Measurements from ENCODE around the gene ARGLU1.

DNA sequence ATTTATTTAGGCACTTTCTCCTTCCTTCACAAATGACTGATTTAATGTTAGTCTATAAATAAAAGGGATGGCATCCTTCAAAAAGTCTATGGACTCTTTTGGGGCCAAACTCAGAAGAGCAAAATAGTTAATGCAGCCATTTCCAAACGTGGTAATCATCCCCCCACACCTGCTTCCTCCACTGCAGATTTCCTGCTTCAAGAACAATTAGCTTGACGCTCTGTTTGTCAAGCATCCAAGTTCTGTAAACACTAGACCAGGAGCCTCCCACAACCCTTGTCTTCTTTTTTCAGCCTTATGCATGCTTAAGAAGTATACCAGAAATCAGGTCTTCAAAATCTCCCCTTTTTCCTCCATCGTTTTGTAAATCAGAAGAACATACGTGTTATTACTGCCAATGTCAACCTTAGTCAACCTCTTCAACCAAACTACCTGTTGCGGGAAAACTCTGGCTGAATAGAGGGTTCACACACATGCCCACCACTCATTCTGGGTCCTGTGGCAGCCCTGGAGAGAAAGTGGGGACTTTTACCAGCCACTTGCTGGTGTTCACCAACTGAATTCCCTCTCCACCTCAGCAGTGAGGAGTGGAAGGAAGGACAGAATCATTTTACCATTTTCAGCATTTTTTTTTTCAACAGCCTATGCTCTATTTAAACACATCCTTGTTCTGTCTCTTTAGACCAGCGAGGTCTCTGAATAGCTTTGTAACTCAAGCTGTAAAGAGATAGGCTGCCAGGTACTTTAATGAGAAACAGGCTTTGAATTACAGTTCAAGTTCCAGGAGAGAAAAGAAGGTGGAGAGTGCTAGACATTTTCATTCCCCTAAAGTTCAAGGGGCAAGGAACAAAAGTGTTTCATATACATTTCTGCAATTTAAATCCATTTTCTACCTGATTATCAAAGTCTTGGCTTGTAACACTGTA, 71.6 kb downstream of the ARGLU1 start:
- TF ChIP-seq, protein P1, sequence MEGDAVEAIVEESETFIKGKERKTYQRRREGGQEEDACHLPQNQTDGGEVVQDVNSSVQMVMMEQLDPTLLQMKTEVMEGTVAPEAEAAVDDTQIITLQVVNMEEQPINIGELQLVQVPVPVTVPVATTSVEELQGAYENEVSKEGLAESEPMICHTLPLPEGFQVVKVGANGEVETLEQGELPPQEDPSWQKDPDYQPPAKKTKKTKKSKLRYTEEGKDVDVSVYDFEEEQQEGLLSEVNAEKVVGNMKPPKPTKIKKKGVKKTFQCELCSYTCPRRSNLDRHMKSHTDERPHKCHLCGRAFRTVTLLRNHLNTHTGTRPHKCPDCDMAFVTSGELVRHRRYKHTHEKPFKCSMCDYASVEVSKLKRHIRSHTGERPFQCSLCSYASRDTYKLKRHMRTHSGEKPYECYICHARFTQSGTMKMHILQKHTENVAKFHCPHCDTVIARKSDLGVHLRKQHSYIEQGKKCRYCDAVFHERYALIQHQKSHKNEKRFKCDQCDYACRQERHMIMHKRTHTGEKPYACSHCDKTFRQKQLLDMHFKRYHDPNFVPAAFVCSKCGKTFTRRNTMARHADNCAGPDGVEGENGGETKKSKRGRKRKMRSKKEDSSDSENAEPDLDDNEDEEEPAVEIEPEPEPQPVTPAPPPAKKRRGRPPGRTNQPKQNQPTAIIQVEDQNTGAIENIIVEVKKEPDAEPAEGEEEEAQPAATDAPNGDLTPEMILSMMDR (IDR thresholded peaks at IDR 0.05; ENCODE audit: insufficient read depth, low read length, poor library complexity, severe bottlenecking): no peak
- no peak for TF ChIP-seq EZH2phosphoT487 (conservative IDR thresholded peaks at IDR 0.05; ENCODE audit: low read length)
